Endothelial cell of umbilical vein (primary cell): Measurements from ENCODE around the gene ADAM19.

Experiments
- EZH2 ChIP-seq: IDR thresholded peaks from 2 replicates; pipeline ENCODE4 v1.6.1; 2012; ENCODE audit warnings: borderline replicate concordance, low read depth, mild to moderate bottlenecking, moderate library complexity, low read length, inconsistent platforms; ENCODE audit not compliant: severe bottlenecking
- FOS ChIP-seq: IDR thresholded peaks from 2 replicates; pipeline ENCODE4 v1.6.1; 2011; ENCODE audit warnings: mild to moderate bottlenecking, low read length, moderate library complexity, borderline replicate concordance; ENCODE audit not compliant: insufficient read depth
- GATA2 ChIP-seq: IDR thresholded peaks from 2 replicates; pipeline ENCODE4 v1.7.0; 2011; ENCODE audit warnings: low read depth, mild to moderate bottlenecking, moderate library complexity, mixed read lengths, low read length; ENCODE audit not compliant: insufficient read length, insufficient read depth
- JUN ChIP-seq: IDR thresholded peaks from 2 replicates; pipeline ENCODE4 v1.6.1; 2011; ENCODE audit warnings: borderline replicate concordance, low read depth; ENCODE audit not compliant: insufficient read length, insufficient read depth
- MYC ChIP-seq: IDR thresholded peaks from one replicate; pipeline ENCODE4 v1.6.1; 2011; ENCODE audit warnings: mild to moderate bottlenecking, low read depth, low read length
- POLR2A ChIP-seq: IDR thresholded peaks from 2 replicates; pipeline ENCODE4 v1.6.1; 2012; ENCODE audit warnings: low read depth, mild to moderate bottlenecking, control low read depth, low read length
- POLR2AphosphoS5 ChIP-seq: IDR thresholded peaks from 2 replicates; pipeline ENCODE4 v1.6.1; 2012; ENCODE audit warnings: low read depth, mild to moderate bottlenecking, control low read depth, low read length, moderate library complexity; ENCODE audit not compliant: insufficient read depth
- TF ChIP-seq, protein P1 (sequence below), 2 donors: IDR thresholded peaks; 1 replicate in 1 of 2; 2 replicates in 1 of 2; pipeline ENCODE4 v1.5.1; 2011; ENCODE audit warnings: low read length in 2 of 2, mild to moderate bottlenecking in 2 of 2, moderate library complexity in 2 of 2, control low read depth in 1 of 2, inconsistent platforms in 1 of 2, low read depth in 1 of 2; ENCODE audit not compliant: insufficient read depth in 1 of 2; ENCODE audit errors: extremely low read depth in 1 of 2
- TF ChIP-seq, protein P2 (sequence below): IDR thresholded peaks from 2 replicates; pipeline ENCODE4 v1.6.1; 2011; ENCODE audit not compliant: insufficient read depth, insufficient read length

GRCh38 chr5:157506066-157506590 is 69.4 kb downstream of the ADAM19 start:
- TF ChIP-seq POLR2AphosphoS5: no peak
- TF ChIP-seq, protein P1, sequence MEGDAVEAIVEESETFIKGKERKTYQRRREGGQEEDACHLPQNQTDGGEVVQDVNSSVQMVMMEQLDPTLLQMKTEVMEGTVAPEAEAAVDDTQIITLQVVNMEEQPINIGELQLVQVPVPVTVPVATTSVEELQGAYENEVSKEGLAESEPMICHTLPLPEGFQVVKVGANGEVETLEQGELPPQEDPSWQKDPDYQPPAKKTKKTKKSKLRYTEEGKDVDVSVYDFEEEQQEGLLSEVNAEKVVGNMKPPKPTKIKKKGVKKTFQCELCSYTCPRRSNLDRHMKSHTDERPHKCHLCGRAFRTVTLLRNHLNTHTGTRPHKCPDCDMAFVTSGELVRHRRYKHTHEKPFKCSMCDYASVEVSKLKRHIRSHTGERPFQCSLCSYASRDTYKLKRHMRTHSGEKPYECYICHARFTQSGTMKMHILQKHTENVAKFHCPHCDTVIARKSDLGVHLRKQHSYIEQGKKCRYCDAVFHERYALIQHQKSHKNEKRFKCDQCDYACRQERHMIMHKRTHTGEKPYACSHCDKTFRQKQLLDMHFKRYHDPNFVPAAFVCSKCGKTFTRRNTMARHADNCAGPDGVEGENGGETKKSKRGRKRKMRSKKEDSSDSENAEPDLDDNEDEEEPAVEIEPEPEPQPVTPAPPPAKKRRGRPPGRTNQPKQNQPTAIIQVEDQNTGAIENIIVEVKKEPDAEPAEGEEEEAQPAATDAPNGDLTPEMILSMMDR (IDR thresholded peaks at IDR 0.05; ENCODE audit: extremely low read depth in 1 of 2, insufficient read depth in 1 of 2, low read depth in 1 of 2, low read length in 2 of 2): no peak
- no peak for TF ChIP-seq EZH2
- no peak for TF ChIP-seq JUN
- no peak for TF ChIP-seq FOS
- TF ChIP-seq POLR2A: no peak
- no peak for TF ChIP-seq GATA2
- TF ChIP-seq, protein P2, sequence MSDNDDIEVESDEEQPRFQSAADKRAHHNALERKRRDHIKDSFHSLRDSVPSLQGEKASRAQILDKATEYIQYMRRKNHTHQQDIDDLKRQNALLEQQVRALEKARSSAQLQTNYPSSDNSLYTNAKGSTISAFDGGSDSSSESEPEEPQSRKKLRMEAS: no peak
- TF ChIP-seq MYC: no peak
